ENCODE measurements around the gene CYB5R3. TPM values are rescaled to one million over a fixed set of nuclear protein-coding genes. Genes with fewer than 3 reads are reported as not detected.

CYB5R3 gene
- total RNA-seq, result 54.8 and 76.9 TPM in 2 replicates

DNA sequence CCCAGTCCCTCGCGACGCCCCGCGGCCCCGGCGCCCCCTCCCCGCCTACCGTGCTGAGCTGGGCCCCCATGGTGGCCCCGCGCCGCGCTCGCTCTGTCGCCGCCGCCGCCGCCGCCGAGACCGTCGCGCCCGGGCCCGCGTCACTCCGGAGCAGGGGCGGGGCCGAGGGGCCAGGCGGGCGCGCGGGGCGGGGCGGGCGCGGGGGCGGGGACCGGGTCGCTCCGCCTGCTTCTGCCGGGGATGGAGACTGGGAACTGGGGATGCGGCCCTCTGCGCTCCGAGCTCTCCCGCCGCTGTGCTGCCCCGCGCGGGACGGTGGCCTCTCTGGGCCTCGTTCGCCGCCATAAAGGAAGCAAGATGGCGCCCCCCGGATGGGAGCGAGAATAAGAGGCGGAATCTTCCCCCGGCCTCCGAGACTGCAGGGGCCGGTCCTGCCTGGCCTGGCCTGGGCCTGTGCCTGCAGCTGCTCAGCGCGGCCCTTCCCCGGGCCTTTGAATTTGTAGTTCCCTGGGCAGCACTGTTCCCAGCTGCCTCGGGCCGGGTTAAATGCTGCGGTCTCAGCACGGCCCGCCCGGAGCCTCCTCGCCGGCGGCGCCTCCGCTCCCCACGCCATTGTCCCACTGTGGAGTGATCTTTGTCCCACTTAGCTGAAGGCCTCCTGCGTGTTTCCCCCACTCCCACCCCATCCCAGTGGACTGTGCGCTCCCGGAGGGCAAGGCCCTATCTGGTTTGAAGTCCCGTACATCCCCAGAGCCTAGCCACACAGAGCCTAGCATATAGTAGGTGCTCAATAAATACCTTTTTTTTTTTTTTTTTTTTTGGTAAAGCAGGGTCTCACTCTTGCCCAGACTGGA is at the start of gene CYB5R3:
Gene CYB5R3, minus strand, starts transcription at position 147 of the 854 bp plus-strand sequence. Its CDS starts 77 bp downstream, at position 70.

DNA sequence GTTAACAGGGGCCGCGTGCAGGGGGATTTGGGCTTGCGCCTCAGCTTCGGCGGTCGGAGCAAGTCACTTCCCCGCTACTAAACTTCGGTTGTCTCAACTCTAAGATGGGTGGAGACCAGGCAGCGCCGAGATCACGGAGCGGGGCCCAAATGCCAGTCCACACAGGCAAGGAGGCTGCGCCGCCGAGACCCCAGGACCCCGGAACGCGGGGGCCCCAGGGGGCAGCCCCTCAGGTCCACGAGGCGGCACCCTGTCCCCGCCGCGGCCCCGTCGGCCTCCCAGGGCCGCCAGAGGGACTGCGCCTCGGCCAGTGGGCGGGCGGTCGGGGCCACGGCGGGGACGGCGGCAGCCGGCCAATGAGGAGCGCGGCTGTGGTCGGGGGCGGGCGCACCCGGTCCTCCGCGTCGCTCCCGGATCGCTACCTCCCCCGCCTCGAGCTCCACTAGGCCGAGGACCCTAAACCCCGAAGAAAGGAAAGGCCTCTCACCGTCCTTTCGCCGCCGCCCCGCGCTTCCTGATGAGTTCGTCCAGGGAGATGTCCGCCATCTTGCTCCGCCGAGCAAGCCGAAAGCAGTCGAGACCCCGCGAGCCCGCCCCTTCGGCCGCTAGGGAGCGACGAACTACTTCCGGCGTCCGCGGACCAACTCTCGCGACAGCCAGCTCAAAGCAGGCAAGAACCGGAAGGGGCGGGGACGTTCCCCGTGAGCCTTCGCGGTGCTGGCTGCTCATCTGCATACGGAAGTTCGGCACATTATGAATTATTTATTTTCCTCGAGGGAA is 34.7 kb downstream of the CYB5R3 start, which contains the start of gene POLDIP3:
Gene POLDIP3, minus strand, starts transcription at position 572 of the 780 bp plus-strand sequence. Its CDS starts 26 bp downstream, at position 546.

Small RNAs within 50 kb of the gene (small RNA-seq; reads per million reads assigned to genes)
- gene RNU6-513P, result not detected

Other genes starting within 250 kb of the CYB5R3 start
- gene NFAM1, start 217.0 kb downstream of the CYB5R3 start, total RNA-seq, result not detected in 2 replicates
- gene RRP7A, start 129.6 kb downstream of the CYB5R3 start, total RNA-seq, result 36.0 and 48.2 TPM in 2 replicates
- gene SERHL2, start 95.4 kb downstream of the CYB5R3 start, total RNA-seq, result 1.3 and 1.4 TPM in 2 replicates
- gene POLDIP3, start 34.5 kb downstream of the CYB5R3 start, total RNA-seq, result 31.1 and 32.3 TPM in 2 replicates
- 1.1 and 2.4 TPM in 2 replicates for gene ATP5MGL, start 8.8 kb downstream of the CYB5R3 start, total RNA-seq
- 10.6 and 12.4 TPM in 2 replicates for gene A4GALT, start 71.5 kb upstream of the CYB5R3 start, total RNA-seq
- 50.3 and 61.2 TPM in 2 replicates for gene ARFGAP3, start 207.9 kb upstream of the CYB5R3 start, total RNA-seq